ENCODE measurements around the gene SEMA6A.

The SEMA6A gene

DNA sequence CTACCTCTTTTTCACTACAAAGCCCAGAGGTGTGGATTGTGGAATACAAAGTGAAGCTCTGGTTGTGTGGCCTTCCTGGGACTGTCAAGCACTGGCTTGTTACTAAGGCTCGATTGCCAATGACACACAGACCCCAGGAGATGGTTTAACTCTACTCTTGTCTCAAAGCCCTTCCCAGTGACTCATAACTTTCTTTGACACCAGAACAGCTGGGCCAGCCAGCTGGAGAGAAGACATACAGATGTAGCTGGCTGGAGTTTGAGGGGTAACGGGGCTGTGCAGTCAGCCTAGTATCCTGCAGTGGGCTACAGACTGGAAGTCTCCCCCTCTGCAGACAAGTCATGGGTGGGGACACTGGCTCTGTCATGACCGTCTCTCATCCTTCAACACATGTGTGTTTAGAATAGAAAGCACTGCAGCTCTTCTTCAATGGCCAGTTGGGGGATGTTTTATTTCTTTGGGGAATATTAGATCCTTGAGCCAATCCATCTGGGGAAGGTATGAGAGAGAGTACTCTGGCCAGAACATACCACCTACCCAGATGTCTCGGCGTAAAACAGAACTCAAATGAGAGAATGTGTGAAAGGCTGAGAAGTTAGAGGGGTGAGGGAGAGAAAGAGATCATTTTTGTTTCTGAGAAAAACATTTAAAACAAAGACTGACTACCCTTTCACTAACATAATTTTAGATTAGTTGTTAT, 53.3 kb downstream of the SEMA6A start:
- no peak for DNase-seq

DNA sequence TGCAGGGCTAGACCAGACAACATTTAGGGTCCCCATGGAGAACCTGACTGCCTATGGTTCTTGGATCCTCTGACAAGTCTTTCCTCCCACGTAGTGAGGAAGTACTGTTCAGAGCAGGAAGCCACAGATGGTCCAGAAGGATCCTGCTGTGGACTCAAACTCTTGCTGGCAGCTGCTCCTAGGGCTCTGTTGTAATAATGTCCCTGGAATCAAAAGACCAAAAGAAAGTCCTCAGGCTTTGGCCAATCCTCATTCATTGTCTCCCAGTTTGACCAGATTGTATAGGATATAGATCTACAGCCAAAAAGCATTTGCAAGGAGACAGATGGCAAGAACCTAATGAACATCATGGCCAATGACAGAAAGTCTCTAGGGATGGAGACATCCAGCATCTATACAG, 53.9 kb downstream of the SEMA6A start:
- DNase-seq: no peak

DNA sequence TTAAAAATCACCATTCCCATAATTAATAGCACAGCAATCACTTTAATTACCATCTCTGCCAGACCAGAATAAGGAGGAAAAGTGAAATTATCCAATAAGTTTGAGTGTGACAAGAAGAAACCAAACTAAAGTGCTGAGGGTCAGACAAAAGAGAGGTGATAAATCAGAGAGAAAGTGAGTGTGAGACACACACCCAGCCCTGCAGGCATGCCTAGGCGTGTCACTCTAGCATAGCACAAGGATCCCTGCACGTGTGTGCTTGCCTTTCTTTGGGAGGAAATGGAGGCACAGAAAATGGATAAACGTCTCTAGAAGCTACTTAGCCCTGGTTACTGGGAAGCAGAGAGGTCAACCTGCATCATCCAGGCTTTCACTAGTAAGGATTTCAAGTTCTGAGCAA, 56.2 kb downstream of the SEMA6A start:
- DNase-seq: no peak

DNA sequence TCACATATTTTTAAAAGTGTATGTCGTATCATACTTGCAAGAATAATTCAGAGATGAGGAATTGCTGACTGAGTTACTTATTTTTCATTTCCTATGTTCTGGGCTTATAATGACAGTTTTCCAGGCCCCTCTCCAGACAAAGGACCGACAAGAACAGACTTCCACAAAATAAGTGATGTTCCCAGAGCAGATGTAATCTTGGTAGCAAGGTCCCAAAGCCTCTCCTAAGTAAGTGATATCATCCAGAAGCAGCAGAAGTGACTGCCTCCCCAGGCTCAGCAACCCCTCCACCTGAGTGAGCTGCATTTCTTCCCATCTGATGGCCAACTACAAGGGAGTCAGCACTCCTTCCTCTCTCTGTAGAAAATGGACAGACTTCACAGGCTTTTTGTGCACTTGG, 57.1 kb downstream of the SEMA6A start:
- DNase-seq: no peak

DNA sequence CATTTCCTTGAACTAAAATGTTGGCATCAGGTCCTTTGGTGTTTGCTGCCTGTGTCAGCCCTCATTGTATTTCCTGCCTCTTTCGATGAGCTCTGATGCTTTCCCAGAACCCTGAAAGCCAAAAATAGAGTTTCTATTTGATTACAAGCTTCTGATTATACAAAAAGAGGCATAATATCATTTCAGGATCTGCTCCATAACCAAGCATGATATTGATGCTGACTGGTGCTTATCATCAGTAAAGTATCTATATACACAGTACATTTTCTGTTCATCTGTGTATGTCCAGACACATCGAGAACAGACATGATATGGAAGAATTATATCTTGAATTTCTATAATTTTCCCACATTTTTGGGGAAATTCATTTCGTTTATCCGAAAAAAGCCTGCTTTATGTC, 58.6 kb downstream of the SEMA6A start:
- DNase-seq: no peak

DNA sequence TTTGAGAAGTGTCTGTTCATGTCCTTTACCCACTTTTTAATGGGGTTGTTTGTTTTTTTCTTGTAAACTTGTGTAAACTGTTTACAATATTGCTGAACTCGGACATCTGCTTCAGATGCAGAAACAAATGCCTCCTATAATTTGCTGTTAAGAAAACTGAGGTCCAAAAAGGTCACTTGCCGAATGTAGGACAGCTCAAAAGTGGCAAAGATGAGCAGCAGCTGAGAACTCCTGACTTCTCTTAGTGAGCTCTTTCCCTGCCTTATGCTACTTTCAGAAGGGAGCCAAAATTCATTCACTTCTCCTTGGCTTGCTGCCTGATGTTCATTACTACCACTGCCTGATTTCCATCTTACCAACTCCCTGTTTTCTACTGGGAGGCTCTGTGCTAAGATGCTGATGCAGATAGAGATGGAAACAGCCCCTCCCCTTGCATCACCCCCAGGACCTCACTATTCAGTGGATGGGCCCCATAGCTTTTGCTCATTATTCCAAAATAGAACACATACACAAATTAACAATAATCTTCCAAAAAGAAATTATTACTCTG, 60.1 kb downstream of the SEMA6A start:
- DNase-seq: no peak

DNA sequence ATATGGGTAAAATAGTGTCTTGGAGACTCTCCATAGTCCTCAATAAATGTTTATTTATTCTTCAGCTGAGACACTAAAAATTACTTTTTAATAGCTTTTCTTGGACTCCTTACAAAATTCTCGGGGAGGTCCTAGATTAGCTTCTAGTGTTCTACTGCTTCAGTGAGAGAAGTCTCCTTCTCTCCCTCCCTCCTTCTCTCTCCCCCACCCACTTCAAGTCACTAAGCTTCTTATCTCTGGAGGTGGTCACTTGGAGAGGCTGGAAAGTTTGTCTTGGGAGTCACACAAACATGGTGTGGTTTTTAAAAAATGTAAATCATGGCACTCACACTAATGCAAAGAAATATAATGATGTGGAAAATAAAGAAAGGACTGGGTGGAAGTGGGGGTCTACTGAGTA, 64.1 kb downstream of the SEMA6A start:
- no peak for DNase-seq

DNA sequence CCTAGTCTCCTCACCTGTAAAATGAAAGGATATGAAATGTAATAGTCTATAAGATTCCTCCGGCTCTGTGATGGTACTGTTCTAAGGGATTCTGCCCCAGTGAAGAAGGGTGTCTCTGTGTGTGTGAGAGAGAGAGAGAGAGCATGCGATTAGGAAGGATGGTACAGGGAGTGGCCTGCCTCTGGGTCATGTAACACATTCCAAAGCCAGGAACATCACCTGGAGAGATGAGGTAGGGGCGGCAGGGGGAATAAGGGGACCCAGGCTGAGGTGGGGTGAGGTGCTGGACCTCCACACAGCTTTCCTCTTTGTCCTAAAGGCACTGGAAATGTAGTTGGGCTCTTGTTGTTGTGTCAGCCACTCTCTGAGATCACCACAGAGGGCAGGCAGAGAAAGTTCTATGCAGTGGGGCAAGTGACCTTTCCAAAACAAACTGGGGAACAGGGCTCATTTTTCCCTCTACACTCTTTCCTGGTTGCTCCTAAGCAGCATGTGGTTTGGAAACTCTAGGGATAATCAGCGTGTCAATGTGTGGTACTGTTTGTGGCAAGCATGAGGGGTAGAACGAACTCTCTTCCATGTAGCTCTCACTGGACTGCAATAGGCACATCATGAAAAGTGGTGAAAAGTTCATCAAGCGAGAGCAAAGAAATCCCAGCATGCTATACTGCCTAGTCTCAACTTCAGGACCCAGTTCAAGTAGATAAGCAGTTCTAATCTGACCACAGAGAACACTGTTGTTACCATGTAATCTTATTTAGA, 65.0 kb downstream of the SEMA6A start:
- DNase-seq: no peak

DNA sequence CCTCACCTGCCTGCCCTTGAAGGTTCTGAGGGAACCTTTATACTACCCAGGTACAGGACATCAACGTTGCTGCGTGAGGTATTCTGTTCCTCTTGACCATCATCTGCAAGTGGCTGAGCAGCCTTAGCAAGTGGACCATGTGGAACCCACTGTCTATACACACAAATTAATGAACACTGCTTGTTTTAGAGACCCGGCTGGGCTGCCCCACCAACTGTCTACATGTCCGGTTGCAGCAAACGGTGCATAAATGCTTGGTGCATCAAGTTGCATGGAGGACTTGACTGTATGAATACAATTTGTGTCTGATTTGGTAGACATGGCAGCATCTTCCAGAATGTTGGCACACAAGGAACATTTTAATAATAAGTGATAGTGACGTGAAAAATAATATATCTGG, 65.8 kb downstream of the SEMA6A start:
- no peak for DNase-seq

DNA sequence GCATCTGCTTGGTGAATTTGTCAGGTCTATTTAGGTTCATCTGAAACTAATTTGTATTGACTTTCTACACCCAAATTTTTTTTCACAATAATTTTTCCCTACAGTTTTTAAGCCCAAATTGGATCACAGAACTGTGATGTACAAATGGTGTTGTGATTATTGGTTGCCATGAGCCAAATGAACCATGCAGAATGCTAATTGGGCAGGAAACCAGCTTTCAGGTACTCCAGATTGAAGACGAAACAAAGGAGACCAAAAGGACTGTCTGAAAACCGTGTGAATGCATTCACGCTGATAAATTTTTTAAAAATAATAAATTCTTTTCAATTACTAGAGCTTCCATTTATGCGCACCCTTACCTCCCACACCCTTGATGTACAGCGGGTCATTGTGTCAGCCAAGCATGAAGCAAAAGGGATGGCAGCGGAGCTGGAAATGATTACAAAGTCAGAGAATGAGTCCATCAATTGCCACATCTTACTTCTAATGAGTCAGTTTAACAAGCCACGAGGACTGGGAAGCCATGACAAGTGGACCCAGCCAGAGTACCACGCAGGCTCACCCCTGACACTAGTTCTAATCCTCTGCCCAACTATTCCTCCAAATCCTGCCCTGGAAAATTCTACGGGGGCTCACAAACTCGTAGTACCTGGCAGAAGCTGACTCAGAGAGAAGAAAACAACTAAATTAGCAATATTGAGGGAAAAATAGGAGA, 66.5 kb downstream of the SEMA6A start:
- DNase-seq: no peak

DNA sequence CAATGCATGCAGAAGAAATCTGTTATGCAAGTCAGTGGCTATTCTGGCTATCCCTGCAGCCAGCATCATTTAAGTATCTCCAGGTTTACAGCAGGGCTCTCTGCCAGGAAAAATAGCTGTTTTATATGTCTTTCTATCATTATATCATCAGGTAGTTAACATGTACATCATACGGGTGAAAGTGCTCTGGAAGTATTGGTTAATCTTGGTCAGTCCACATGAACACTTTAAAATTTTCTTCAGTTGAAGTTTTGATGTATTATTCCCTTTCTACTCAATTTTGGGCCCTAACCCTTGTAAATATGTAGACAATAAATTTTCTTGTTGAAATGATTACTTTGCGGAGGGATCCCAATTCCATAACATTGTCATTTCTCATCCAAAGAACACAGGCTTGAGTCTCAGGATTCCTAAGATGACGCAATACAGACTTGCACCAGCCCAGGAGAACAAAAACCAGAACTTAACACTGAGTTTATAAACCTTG, 67.5 kb downstream of the SEMA6A start:
- no peak for DNase-seq

DNA sequence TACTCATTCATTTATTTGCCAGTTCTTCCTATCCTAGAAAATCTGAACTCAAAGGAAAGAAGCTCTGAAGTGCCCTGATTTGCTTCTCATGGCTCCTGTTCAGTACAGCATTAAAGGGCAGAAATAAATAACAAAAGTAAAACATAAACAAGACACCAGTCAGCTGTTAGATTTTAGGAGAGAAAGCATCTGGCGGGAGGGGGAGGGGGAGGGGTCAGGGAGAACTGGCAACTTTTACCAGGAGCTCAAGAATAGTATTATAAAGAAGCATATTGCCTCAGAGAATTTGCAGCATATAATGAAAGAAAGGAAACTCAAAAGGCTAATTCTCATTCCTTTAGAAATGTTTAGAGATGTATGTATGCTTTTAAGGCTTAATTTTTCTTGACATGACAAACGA, 68.1 kb downstream of the SEMA6A start:
- no peak for DNase-seq

DNA sequence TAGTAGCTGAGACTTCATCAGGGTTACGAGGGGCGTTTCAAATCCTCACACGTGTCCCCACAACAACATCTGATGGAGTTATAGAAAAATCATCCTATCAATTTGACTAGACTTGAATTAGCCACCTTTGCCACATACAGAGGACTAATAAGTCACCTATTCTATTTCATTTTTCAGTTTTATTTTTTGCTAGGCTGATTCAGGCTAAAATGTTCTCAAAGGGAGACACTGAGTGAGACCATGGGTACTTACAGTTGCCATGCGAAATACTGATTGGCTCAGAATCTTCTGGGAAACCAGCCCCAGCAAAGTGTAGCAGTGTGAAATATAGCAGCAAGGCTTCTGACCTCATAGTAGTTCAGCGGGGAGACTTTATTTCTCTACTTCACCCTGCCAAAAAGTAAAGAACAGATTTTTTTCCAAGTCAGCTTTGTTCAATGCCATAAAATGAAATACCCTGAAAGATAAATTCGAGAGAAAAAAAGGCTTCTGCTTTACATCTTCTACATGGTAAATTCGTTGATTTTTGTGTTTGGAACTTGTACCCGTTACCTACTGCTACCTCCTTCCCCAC, 69.9 kb downstream of the SEMA6A start:
- DNase-seq: no peak

DNA sequence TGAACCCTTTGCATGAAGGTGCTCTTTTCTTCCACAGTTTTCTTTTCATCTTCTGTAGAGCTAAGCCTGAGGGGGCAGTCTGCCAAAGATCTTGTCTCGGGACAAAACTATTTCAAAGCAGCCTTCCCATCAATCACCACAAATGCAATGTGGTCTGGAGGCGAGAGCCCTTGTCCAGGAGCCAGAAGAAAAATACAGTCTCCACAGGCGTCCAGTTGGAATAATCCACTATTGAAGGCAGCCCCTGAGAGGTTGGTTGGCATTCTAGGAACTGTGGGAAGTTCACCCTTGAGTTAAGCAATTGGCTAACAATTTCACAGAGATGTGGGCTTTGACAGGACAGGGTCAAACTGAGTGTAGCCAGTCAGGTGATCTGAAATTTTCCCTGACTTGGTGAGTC, 72.0 kb downstream of the SEMA6A start:
- no peak for DNase-seq

DNA sequence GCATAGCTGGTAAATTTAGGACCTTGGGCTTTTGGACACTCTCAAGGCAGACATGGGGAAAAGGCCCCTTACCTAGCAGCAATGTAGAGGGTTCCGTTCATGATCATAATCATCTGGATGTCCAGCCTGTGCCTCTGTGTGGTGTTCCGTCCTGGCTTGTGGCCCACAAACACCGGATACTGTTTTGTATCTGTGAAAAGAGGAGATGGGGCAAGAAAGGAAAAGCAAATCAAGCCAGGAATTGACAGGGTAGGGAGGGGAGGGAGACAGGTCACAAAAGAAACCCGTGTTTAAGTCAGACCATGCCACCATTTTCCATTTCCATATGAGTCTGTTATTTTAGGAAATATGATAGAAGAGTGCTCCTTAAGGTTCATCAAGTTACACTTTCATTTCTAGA, 72.5 kb downstream of the SEMA6A start:
- no peak for DNase-seq

DNA sequence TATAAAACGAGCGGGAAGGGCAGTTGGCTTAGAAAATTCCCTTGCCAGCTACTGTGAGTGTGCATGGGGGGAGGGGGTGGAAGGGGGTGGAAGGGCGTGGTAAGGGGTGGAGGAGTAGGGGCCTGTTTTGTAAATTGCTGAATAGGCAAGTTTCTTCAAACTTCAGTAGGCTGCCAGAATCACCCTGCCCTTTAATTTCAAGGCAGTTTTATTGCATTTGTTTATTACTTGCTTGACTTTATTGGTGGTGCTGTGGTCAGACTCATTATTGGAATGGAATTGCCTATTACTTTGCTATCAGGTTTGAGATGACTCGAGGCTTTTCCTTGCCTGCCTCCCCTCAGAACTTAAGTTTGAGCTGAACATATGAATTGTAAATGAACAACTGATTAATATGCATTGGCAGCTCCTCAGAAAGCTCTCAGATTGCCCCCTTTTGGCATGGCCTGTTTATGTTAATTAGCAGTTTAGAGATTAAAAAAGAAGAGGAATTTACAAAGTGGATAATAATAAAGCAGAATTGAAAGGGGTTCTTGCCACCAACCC, 76.0 kb downstream of the SEMA6A start:
- DNase-seq: no peak

DNA sequence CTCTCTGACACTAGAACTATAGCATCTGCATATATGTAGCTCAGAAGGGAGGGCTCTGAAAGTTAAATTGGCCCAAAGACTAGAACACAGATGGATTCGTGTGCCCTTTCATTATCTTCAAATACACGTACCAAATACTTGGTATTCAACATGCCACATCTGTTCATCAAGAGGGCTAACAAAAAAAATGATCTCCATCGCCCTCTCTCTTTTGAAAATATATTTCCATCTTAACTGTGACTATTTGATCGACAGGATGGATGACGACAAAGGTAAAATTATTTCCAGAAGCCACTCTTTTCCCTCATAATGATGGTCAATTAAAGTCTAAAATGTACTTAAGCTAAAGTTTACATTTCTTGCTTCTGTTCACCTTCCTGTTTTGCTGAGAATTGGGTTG, 77.0 kb downstream of the SEMA6A start:
- no peak for DNase-seq

DNA sequence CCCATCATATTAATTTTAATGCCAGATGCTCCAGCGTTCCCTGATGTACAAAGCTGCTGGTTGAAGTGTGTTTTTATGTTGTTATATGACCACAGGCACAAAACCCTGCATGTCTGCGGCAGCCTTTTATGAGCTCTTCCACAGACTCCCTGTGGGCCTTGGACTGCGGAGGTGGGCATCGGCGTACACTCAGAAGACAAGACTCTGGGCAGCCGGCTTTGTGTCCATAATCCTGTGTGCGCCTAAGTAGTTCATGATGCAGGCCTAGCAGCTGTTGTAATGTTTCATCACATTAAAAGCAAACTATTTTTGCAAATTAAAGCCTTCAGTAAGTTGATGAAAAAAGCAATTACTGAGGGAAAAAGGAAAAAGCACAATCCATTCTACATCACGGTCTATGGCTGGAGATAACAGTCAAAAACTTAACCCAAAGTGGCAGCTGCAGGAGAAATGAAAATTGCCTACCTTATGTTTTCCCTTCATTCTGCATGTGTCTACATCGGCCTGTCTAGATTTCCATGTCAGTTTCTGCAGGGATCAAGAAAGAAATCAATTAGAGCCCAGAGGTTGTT, 78.8 kb downstream of the SEMA6A start:
- DNase-seq: no peak

DNA sequence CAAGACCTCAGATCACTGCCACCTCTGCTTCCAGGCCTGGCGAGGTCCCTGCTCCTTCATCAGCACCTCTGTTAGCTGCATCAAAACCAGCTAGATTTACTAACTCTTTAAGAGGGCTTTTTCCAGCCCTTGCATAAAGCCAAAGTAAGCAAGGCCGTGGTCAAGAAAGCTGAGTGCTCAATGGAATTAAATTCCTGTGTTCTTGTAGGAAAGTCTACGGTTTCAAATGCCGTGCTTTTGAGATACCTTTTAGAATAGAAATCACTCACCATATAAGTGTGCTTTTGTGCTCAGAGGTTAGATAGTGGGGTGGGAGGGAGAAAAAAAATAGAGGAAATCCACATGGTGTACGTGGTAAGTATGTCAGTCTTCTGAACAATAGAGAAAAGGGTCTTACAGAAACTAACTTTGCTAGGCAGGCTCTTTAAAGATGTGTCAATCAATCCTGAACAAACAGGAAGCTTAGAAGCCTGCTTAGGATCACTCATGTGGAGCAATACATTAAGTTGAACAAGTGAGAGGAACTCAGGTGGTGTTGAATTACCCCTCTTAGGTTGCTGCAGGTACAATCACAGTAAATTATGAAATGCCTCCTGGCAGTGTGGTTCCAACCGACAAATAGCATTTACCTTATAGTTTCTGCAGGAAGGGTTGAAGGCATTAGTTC, 79.7 kb downstream of the SEMA6A start:
- DNase-seq: no peak

DNA sequence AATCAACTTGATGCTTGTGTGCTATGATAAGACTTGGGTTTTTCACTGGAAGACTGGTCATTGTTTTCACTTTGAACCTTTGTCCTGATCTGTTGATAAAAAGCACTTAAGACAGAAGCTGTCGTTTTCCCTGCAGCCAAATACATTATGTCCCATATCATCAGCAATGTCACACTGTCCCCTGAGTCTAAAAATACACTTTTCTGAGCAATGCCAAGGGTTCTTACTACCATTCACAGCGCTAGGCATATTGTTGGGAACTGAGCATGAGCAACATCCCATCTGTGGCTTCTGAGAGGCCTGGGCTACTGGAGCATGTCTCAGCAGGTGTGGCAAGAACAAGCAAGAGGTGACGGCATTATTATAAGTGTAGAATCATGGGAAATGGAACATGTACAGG, 81.8 kb downstream of the SEMA6A start:
- no peak for DNase-seq

DNA sequence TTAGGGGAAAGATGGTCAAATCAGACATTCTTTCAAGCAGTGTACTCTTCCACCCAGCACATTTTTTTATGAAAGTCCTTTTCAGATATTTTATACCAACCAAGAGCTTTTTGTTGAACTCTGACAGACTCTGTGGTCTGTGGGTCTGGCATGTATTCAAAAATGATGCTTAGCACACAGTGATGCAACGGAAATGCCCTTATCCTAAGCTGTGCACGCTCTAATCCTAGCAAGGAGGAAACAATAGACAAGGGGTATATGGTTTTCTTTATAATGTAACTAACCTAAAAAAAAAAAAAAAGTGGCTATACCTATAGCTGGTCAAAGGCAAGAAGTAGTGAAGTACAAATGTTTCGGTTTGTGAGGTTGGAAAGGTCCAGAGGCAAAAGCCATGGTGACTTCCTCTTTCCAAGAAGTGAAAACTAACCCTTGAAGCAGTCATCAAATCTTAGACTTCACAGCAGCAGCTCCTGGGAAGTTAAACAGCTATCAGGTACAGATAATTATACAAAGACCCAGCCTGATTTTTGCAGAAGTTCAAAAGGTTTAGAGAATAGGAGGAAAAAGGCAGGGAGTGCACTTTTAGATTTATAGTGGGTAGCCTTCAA, 82.5 kb downstream of the SEMA6A start:
- DNase-seq: peak; percentile 3

All from activated CD4-positive, alpha-beta T cell treated with anti-CD3 and anti-CD28 coated beads for 48 hours (primary cell).